ENCODE results near the gene SLC9B1.

SLC9B1 gene

GRCh38 chr4:103032574-103032973 lies 13.1 kb upstream of the SLC9B1 start:
- FAIRE-seq (no peak), DNase-seq (ENCODE audit: insufficient read length) (no peak)
- no peak for TF ChIP-seq TAF1 (IDR thresholded peaks at IDR 0.05; ENCODE audit: borderline replicate concordance, low read depth, low read length)
- TF ChIP-seq POLR2A (IDR thresholded peaks at IDR 0.05; ENCODE audit: low read depth, low read length): no peak
- no peak for TF ChIP-seq POLR2AphosphoS5 (IDR thresholded peaks at IDR 0.05; ENCODE audit: low read depth, low read length)

GRCh38 chr4:103030791-103031190 lies 11.3 kb upstream of the SLC9B1 start:
- DNase-seq (ENCODE audit: insufficient read length): no peak
- TF ChIP-seq TAF1 (IDR thresholded peaks at IDR 0.05; ENCODE audit: borderline replicate concordance, low read depth, low read length) (no peak), POLR2AphosphoS5 (IDR thresholded peaks at IDR 0.05; ENCODE audit: low read depth, low read length) (no peak)

DNA sequence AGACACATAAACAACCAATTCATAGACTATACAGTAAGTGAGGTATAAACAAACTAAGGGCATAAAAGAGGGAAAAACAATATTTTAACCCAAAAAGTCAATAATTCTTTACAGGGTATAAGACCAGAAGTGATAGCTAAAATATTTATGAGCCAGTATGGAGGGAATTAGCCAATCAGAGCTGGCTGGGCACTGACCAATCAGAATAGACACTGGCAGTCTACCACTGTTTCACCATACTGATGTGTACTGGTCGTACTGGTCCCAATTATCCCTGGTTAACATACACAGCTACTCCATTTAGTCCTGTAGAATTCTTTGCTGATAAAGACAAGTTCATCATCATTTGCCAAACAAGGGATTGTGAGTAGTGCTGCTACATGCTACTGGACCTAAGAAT lies 9.8 kb upstream of the SLC9B1 start:
- TF ChIP-seq POLR2A (IDR thresholded peaks at IDR 0.05; ENCODE audit: low read depth, low read length): no peak

More at GRCh38 chr4:103030791-103031190, 11.3 kb upstream of the SLC9B1 start:
- no peak for FAIRE-seq

DNA sequence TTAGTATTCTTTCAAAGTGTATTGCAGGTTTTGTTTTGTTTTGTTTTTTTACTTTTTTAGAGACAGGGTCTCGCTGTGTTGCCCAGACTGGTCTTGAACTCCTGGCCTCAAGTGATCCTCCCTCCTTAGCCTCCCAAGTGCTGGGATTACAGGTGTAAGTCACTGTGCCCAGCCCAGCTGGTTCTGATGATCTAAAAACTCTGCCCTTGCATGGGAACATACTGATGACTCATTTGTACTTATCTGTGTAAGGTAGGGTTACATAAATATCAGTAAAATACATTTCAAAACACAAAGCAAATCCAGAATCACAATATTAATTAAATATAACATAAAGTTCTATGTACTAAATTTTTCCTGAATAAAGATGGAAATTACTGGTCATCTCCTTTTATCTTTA lies 7.4 kb upstream of the SLC9B1 start:
- no peak for DNase-seq (ENCODE audit: insufficient read length)
- no peak for FAIRE-seq
- TF ChIP-seq POLR2A (IDR thresholded peaks at IDR 0.05; ENCODE audit: low read depth, low read length): no peak
- TF ChIP-seq POLR2AphosphoS5 (IDR thresholded peaks at IDR 0.05; ENCODE audit: low read depth, low read length): no peak
- TF ChIP-seq TAF1 (IDR thresholded peaks at IDR 0.05; ENCODE audit: borderline replicate concordance, low read depth, low read length): no peak

More for the DNA sequence above, 9.8 kb upstream of the SLC9B1 start:
- DNase-seq (ENCODE audit: insufficient read length): no peak
- no peak for FAIRE-seq

DNA sequence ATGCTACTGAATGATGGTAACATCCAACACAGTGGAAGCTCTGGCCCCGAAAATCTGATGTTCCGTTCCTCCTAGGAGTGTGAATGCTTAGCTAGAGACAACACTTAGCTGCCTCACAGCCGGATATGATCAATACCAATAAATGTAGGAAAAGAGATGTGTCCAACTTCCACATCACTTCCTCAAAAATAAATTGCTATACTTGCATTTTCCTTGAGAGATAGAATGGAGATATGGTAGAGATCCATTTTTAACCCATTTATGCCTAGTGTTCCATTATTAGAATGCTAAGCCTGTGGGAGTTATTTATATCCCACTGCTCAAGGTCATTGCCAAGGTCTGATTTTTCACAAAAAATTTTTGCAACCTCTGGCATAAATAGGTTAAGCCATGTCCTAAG lies 5.5 kb upstream of the SLC9B1 start:
- FAIRE-seq: no peak
- DNase-seq (ENCODE audit: insufficient read length): no peak
- TF ChIP-seq POLR2A (IDR thresholded peaks at IDR 0.05; ENCODE audit: low read depth, low read length) (no peak), POLR2AphosphoS5 (IDR thresholded peaks at IDR 0.05; ENCODE audit: low read depth, low read length) (no peak), TAF1 (IDR thresholded peaks at IDR 0.05; ENCODE audit: borderline replicate concordance, low read depth, low read length) (no peak)

GRCh38 chr4:103021120-103021519 lies 1.6 kb upstream of the SLC9B1 start:
- no peak for DNase-seq (ENCODE audit: insufficient read length)
- TF ChIP-seq POLR2AphosphoS5 (IDR thresholded peaks at IDR 0.05; ENCODE audit: low read depth, low read length): no peak
- TF ChIP-seq POLR2A (IDR thresholded peaks at IDR 0.05; ENCODE audit: low read depth, low read length): no peak
- TF ChIP-seq TAF1 (IDR thresholded peaks at IDR 0.05; ENCODE audit: borderline replicate concordance, low read depth, low read length): no peak
- no peak for FAIRE-seq

DNA sequence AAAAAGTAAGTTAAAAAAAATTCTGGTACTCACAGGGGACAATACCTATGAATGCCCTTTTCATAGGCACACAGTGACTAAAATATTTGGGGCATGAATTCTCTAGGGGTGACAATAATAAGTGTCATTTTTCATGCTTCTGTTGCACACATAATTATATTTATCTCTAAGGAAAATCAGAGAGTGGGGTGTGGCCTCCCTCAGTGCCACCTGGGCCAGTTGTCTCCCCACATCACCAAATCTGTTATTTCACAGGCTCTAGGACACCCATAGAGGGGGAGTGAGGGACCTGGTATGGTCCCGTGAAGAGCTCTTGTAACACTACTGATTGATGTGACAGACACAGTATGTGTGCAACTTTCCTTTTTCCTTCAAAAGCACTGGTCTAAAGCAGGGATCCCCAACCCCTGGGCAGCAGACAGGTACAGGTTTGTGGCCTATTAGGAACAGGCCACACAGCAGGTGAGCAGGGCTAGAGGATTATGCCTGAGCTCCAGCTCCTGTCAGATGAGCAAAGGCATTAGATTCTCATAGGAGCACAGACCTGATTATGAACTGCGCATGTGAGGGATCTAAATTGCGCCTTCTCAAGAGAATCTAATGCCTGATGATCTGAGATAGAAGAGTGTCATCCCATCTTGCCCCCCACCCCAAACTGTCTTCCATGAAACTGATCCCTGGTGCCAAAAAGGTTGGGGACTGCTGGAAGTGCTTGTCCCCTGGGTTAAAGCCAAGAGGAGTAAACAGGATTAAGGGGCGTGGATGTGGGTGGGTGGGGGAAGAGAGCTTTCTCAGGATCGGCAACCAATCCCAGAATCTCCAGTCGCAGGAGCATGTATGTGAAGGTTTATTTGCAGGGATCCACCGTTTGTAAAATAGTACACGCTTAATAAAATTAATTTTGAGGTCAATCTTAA lies 856 bp downstream of the SLC9B1 start:
- FAIRE-seq (no peak), DNase-seq (ENCODE audit: insufficient read length) (no peak)
- TF ChIP-seq TAF1 (IDR thresholded peaks at IDR 0.05; ENCODE audit: borderline replicate concordance, low read depth, low read length): no peak
- no peak for TF ChIP-seq POLR2A (IDR thresholded peaks at IDR 0.05; ENCODE audit: low read depth, low read length)
- no peak for TF ChIP-seq POLR2AphosphoS5 (IDR thresholded peaks at IDR 0.05; ENCODE audit: low read depth, low read length)

GRCh38 chr4:103012551-103012950 lies 7.0 kb downstream of the SLC9B1 start:
- TF ChIP-seq POLR2A (IDR thresholded peaks at IDR 0.05; ENCODE audit: low read depth, low read length) (no peak), POLR2AphosphoS5 (IDR thresholded peaks at IDR 0.05; ENCODE audit: low read depth, low read length) (no peak), TAF1 (IDR thresholded peaks at IDR 0.05; ENCODE audit: borderline replicate concordance, low read depth, low read length) (no peak)
- FAIRE-seq (no peak), DNase-seq (ENCODE audit: insufficient read length) (no peak)

- FAIRE-seq (no peak), DNase-seq (ENCODE audit: insufficient read length) (no peak)
- TF ChIP-seq POLR2AphosphoS5 (IDR thresholded peaks at IDR 0.05; ENCODE audit: low read depth, low read length) (no peak), POLR2A (IDR thresholded peaks at IDR 0.05; ENCODE audit: low read depth, low read length) (no peak), TAF1 (IDR thresholded peaks at IDR 0.05; ENCODE audit: borderline replicate concordance, low read depth, low read length) (no peak)
Measured at GRCh38 chr4:103012060-103012459, 7.4 kb downstream of the SLC9B1 start.

DNA sequence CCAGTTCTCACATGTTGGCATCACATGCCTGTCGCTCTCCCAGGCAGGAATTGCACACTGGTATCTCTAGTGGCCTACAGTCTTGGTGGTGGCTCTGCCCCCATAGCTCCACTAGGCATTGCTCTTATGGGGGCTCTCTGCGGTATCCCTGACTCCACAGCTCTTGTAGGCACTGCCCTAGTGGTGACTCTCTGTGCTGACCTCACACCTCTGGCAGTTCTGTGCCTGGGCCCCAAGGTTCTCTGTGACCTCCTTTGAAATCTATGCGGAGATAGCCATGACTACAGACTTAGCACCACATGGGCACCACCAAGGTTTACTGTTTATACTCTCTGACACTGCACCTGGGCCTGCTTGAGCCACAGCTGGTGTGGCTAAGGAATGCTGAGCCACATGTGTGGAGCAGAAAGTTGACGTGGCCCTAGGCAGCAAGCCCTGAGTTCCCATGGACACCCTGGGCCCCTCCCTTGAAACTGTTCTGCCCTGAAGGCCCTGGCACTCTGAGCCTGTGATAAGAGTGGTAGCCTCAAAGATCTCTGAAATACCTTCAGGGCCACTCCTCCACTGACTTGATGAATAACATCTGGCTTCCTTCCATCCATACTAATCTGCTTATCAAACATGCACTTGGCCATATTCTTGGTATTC lies 8.0 kb downstream of the SLC9B1 start:
- no peak for TF ChIP-seq POLR2AphosphoS5 (IDR thresholded peaks at IDR 0.05; ENCODE audit: low read depth, low read length)
- TF ChIP-seq TAF1 (IDR thresholded peaks at IDR 0.05; ENCODE audit: borderline replicate concordance, low read depth, low read length): no peak
- TF ChIP-seq POLR2A (IDR thresholded peaks at IDR 0.05; ENCODE audit: low read depth, low read length): no peak
- no peak for FAIRE-seq

GRCh38 chr4:103010804-103011203 lies 8.7 kb downstream of the SLC9B1 start:
- TF ChIP-seq POLR2A (IDR thresholded peaks at IDR 0.05; ENCODE audit: low read depth, low read length): no peak
- TF ChIP-seq TAF1 (IDR thresholded peaks at IDR 0.05; ENCODE audit: borderline replicate concordance, low read depth, low read length): no peak
- no peak for TF ChIP-seq POLR2AphosphoS5 (IDR thresholded peaks at IDR 0.05; ENCODE audit: low read depth, low read length)
- FAIRE-seq (no peak), DNase-seq (ENCODE audit: insufficient read length) (no peak)

More for the DNA sequence above, 8.0 kb downstream of the SLC9B1 start:
- DNase-seq (ENCODE audit: insufficient read length): no peak

All from GM12892 (cell line).